HG03432 (cell line): ENCODE data around the gene MRPS9.

Experiments
- ATAC-seq: cut with Tn5 transposase; IDR thresholded peaks from one replicate; pipeline ENCODE4 v1.9.1; 2021; ENCODE audit warnings: mild to moderate bottlenecking, moderate library complexity; ENCODE audit not compliant: unreplicated experiment

Gene MRPS9

GRCh38 chr2:105037572-105038382 is at the start of gene MRPS9:
MRPS9 (plus strand) TSS chr2:105038069; CDS start chr2:105038093, 24 bp downstream.
- peak; percentile 99 for ATAC-seq

GRCh38 chr2:105005181-105005951 is 32.5 kb upstream of the MRPS9 start:
- ATAC-seq = no peak

- ATAC-seq = no peak
These were observed 30.5 kb upstream of the MRPS9 start for GRCh38 chr2:105007367-105007766.

- ATAC-seq = no peak
These were observed 5.4 kb upstream of the MRPS9 start for GRCh38 chr2:105032476-105032875.

GRCh38 chr2:105034170-105034569 is 3.7 kb upstream of the MRPS9 start:
- no peak for ATAC-seq

GRCh38 chr2:105038383-105039061 is 653 bp downstream of the MRPS9 start:
- ATAC-seq = no peak

- no peak for ATAC-seq
These were observed 1.7 kb downstream of the MRPS9 start for GRCh38 chr2:105039559-105039958.

GRCh38 chr2:105042189-105042588 is 4.3 kb downstream of the MRPS9 start:
- ATAC-seq = no peak

- ATAC-seq = no peak
These were observed 14.9 kb downstream of the MRPS9 start for GRCh38 chr2:105052773-105053172.

GRCh38 chr2:105055613-105056012 is 17.7 kb downstream of the MRPS9 start:
- ATAC-seq = no peak

GRCh38 chr2:105056245-105056644 is 18.4 kb downstream of the MRPS9 start:
- no peak for ATAC-seq

GRCh38 chr2:105057005-105057404 is 19.1 kb downstream of the MRPS9 start:
- peak; percentile 78 for ATAC-seq

GRCh38 chr2:105061560-105061959 is 23.7 kb downstream of the MRPS9 start:
- ATAC-seq = no peak

- no peak for ATAC-seq
These were observed 24.3 kb downstream of the MRPS9 start for GRCh38 chr2:105062158-105062557.

- no peak for ATAC-seq
These were observed 30.5 kb downstream of the MRPS9 start for GRCh38 chr2:105068387-105068786.

GRCh38 chr2:105068875-105069274 is 31.0 kb downstream of the MRPS9 start:
- ATAC-seq = no peak

- no peak for ATAC-seq
These were observed 32.4 kb downstream of the MRPS9 start for GRCh38 chr2:105070010-105070865.

- ATAC-seq = peak; percentile 4
These were observed 33.5 kb downstream of the MRPS9 start for GRCh38 chr2:105071379-105071778.

GRCh38 chr2:105072039-105072438 is 34.2 kb downstream of the MRPS9 start:
- ATAC-seq = peak; percentile 94

- ATAC-seq = no peak
These were observed 35.7 kb downstream of the MRPS9 start for GRCh38 chr2:105073591-105073990.

GRCh38 chr2:105076121-105076520 is 38.3 kb downstream of the MRPS9 start:
- no peak for ATAC-seq
